SK-N-SH (cell line): Measurements from ENCODE around the gene LRRC15. TPM values are rescaled to one million over a fixed set of nuclear protein-coding genes. Genes with fewer than 3 reads are reported as not detected.

ENCODE experiments used
- CTCF ChIA-PET: fragments of 300-600, 350-600 bp; formaldehyde crosslinking; extraction: SDS; loops from one replicate; lab custom pipeline; 2021; lab: Yijun Ruan, JAX
- POLR2A ChIA-PET: fragments of 350-600 bp; sonication (Branson Sonifier 250); formaldehyde crosslinking; extraction: SDS; loops from one replicate; lab custom pipeline; 2020; ENCODE audit warnings: antibody characterized with exemption, inconsistent platforms; lab: Yijun Ruan, JAX
- DNase-seq: peaks from one replicate; pipeline ENCODE4 v3.0.0; 2012
- H2AFZ ChIP-seq: fragments of 200-600 bp; sonication (generic); 2 replicates; pipeline ENCODE4 v1.8.1; 2016; ENCODE audit warnings: antibody characterized with exemption, mild to moderate bottlenecking, low read depth
- H3F3A ChIP-seq: fragments of 200-600 bp; sonication (generic); replicated peaks from 2 replicates; pipeline ENCODE3; 2016; ENCODE audit warnings: antibody characterized with exemption, mild to moderate bottlenecking; ENCODE audit not compliant: insufficient read depth
- H3K27ac ChIP-seq, 2 experiments: fragments of 200-500 bp in 1 of 2; fragments of 200-600 bp in 1 of 2; sonication (Bioruptor generic) in 1 of 2; sonication (generic), shearing (Covaris generic) in 1 of 2; 2 replicates each; pipeline versions ENCODE4 v1.5.1 to v1.6.1; 2014 to 2016; ENCODE audit warnings: low read depth in 2 of 2, inconsistent platforms in 1 of 2, low read length in 1 of 2, mild to moderate bottlenecking in 1 of 2, mixed read lengths in 1 of 2
- H3K27me3 ChIP-seq: fragments of 200-600 bp; sonication (generic), shearing (Covaris generic); 2 replicates; pipeline ENCODE4 v1.6.1; 2016; ENCODE audit warnings: mixed run types; ENCODE audit not compliant: insufficient read depth
- H3K36me3 ChIP-seq, 2 experiments: fragments of 200-500 bp in 1 of 2; fragments of 200-600 bp in 1 of 2; sonication (Bioruptor generic) in 1 of 2; sonication (generic) in 1 of 2; replicated peaks in 1 of 2; 2 replicates each; pipeline versions ENCODE3 to v1.5.1; 2014 to 2016; ENCODE audit warnings: low read length in 1 of 2, mild to moderate bottlenecking in 1 of 2; ENCODE audit not compliant: insufficient read depth in 2 of 2, control insufficient read depth in 1 of 2
- H3K4me1 ChIP-seq, 2 experiments: fragments of 200-500 bp in 1 of 2; fragments of 200-600 bp in 1 of 2; sonication (Bioruptor generic) in 1 of 2; sonication (generic), shearing (Covaris generic) in 1 of 2; 2 replicates each; pipeline versions ENCODE4 v1.5.1 to v1.6.1; 2014 to 2016; ENCODE audit warnings: low read depth in 1 of 2, low read length in 1 of 2, mixed run types in 1 of 2; ENCODE audit not compliant: insufficient read depth in 2 of 2, control insufficient read depth in 1 of 2
- H3K4me2 ChIP-seq: fragments of 200-600 bp; sonication (generic), shearing (Covaris generic); 2 replicates; pipeline ENCODE4 v1.6.1; 2017; ENCODE audit warnings: mixed run types
- H3K4me3 ChIP-seq, 2 experiments: fragments of 200-500 bp in 1 of 2; fragments of 200-600 bp in 1 of 2; sonication (Bioruptor generic) in 1 of 2; sonication (generic), shearing (Covaris generic) in 1 of 2; 2 replicates each; pipeline versions ENCODE4 v1.5.1 to v1.8.1; 2014 to 2016; ENCODE audit warnings: low read depth in 2 of 2, inconsistent platforms in 1 of 2, low read length in 1 of 2, mild to moderate bottlenecking in 1 of 2, mixed read lengths in 1 of 2, moderate library complexity in 1 of 2
- H3K79me2 ChIP-seq: fragments of 200-600 bp; sonication (generic); 2 replicates; pipeline ENCODE4 v1.8.1; 2017; ENCODE audit warnings: mild to moderate bottlenecking; ENCODE audit not compliant: insufficient read depth
- H3K9ac ChIP-seq: fragments of 200-600 bp; sonication (generic); 2 replicates; pipeline ENCODE4 v1.6.1; 2017; ENCODE audit warnings: mixed run types
- H3K9me2 ChIP-seq: fragments of 200-600 bp; sonication (generic); 2 replicates; pipeline ENCODE4 v1.6.1; 2017; ENCODE audit warnings: mixed run types
- H3K9me3 ChIP-seq: fragments of 200-600 bp; sonication (generic); 2 replicates; pipeline ENCODE4 v1.6.1; 2017; ENCODE audit warnings: mixed run types, mild to moderate bottlenecking, moderate library complexity
- H4K20me1 ChIP-seq: fragments of 200-600 bp; sonication (generic); 2 replicates; pipeline ENCODE4 v1.6.1; 2017; ENCODE audit warnings: mild to moderate bottlenecking, mixed run types; ENCODE audit not compliant: insufficient read depth
- ELF1 ChIP-seq: IDR thresholded peaks from 2 replicates; pipeline ENCODE4 v1.4.0; 2012
- EP300 ChIP-seq, 2 experiments: IDR thresholded peaks; 2 replicates each; pipeline versions ENCODE4 v1.4.0 to v1.6.1; 2012; ENCODE audit warnings: borderline replicate concordance in 1 of 2, low read depth in 1 of 2, low read length in 1 of 2
- FOXJ3 ChIP-seq: sonication (generic); formaldehyde crosslinking; IDR thresholded peaks from 2 replicates; pipeline ENCODE4 v1.5.1; 2020; ENCODE audit warnings: mild to moderate bottlenecking, missing genetic modification reagents
- FOXM1 ChIP-seq: IDR thresholded peaks from 2 replicates; pipeline ENCODE4 v1.4.0; 2012; ENCODE audit warnings: low read depth, mild to moderate bottlenecking
- GABPA ChIP-seq: IDR thresholded peaks from 2 replicates; pipeline ENCODE4 v1.4.0; 2012; ENCODE audit warnings: low read depth, mild to moderate bottlenecking
- GATA2 ChIP-seq: sonication (generic); formaldehyde crosslinking; IDR thresholded peaks from 2 replicates; pipeline ENCODE4 v1.5.0; 2020; ENCODE audit warnings: mild to moderate bottlenecking, missing genetic modification reagents
- IRF3 ChIP-seq: fragments of 150-350 bp; IDR thresholded peaks from 2 replicates; pipeline ENCODE4 v1.6.1; 2016; ENCODE audit warnings: mild to moderate bottlenecking, low read depth, low read length
- JUND ChIP-seq: IDR thresholded peaks from 2 replicates; pipeline ENCODE4 v1.4.0; 2012
- MEF2A ChIP-seq: IDR thresholded peaks from 2 replicates; pipeline ENCODE4 v1.4.0; 2012; ENCODE audit warnings: low read depth, borderline replicate concordance
- MXI1 ChIP-seq: IDR thresholded peaks from 2 replicates; pipeline ENCODE4 v1.6.1; 2012; ENCODE audit warnings: mild to moderate bottlenecking, low read depth, low read length, improper control_type of control experiment
- NRF1 ChIP-seq: IDR thresholded peaks from 2 replicates; pipeline ENCODE4 v1.6.1; 2012; ENCODE audit warnings: low read depth, mild to moderate bottlenecking, low read length
- RCOR1 ChIP-seq: fragments of 150-350 bp; IDR thresholded peaks from 2 replicates; pipeline ENCODE4 v1.6.1; 2017; ENCODE audit warnings: antibody characterized with exemption, low read length
- SMC3 ChIP-seq: IDR thresholded peaks from 2 replicates; pipeline ENCODE4 v1.6.1; 2012; ENCODE audit warnings: low read depth, low read length, improper control_type of control experiment
- TAF1 ChIP-seq: IDR thresholded peaks from 2 replicates; pipeline ENCODE4 v1.6.1; 2012; ENCODE audit warnings: low read depth, mild to moderate bottlenecking, low read length, moderate library complexity, borderline replicate concordance
- USF2 ChIP-seq: fragments of 150-350 bp; IDR thresholded peaks from 2 replicates; pipeline ENCODE4 v1.6.1; 2017; ENCODE audit warnings: antibody characterized with exemption, low read length, low read depth, borderline replicate concordance
- YY1 ChIP-seq: IDR thresholded peaks from 2 replicates; pipeline ENCODE4 v1.4.0; 2012; ENCODE audit warnings: low read depth, mild to moderate bottlenecking
- WGBS: methylation state at CpG from one replicate; pipeline ENCODE4 v1.1.6; 2017; ENCODE audit warnings: low lambda C conversion rate; 5-methylcytosine and 5-hydroxymethylcytosine counted together
- polyA plus RNA-seq, 3 experiments: library from polyadenylated mRNA; depleted of rRNA; stranded (reverse); fragments of >200 nt; gene quantifications; 2 replicates each; pipeline ENCODE4 v1.2.3, GENCODE V29; 2012
- TF ChIP-seq, protein P1 (sequence below): fragments of 200-600 bp; sonication (generic); IDR thresholded peaks from 2 replicates; pipeline ENCODE4 v1.6.1; 2017; ENCODE audit warnings: antibody characterized with exemption, mild to moderate bottlenecking, moderate library complexity

LRRC15 gene
- polyA plus RNA-seq, 1 of the 3 experiments (the other 2 are of a cell fraction): 0.02 TPM

- Histone ChIP-seq H2AFZ (no peak overlapping the region), H3K9me2 (no peaks in the 10 kb centered on the region), H3F3A (peaks cover 3% of the 10 kb centered on the region), H3K36me3 (no peaks in the 10 kb centered on the region), H3K27ac (no peak overlapping the region), H3K4me2 (no peak overlapping the region), H3K9me3 (no peaks in the 10 kb centered on the region), H3K79me2 (no peaks in the 10 kb centered on the region), H3K27me3 (peaks cover 30% of the 10 kb centered on the region), H3K9ac (no peak overlapping the region), H4K20me1 (no peaks in the 10 kb centered on the region), H3K4me3 (no peak overlapping the region), H3K4me1 (peaks cover 8 to 22% of the 10 kb centered on the region in 2 experiments; a peak in 3 of 4 replicates)
- DNase-seq: no peak
- ChIA-PET POLR2A (interaction anchor here (0.8 kb wide), 1 partner anchor 9 kb away, joined by 3 read pairs; no protein-coding TSS in a partner anchor), CTCF (interaction anchor here (1.0 to 4.1 kb wide), 6 partner anchors 9 to 526 kb away, joined by 3 to 18 read pairs (median 4); no protein-coding TSS in a partner anchor)
- WGBS: 86% methylated on average over 13 of the region's 13 CpGs
- TF ChIP-seq SMC3: no peak
- TF ChIP-seq RCOR1: no peak
Observed at GRCh38 chr3:194306771-194307640, 62.5 kb downstream of the LRRC15 start.

GRCh38 chr3:194306109-194306686, 63.3 kb downstream of the LRRC15 start:
- Histone ChIP-seq H3K4me3 (no peak overlapping the region), H3K9ac (no peak overlapping the region), H3K27me3 (peaks cover 22% of the 10 kb centered on the region), H3K36me3 (no peaks in the 10 kb centered on the region), H3K4me2 (no peak overlapping the region), H3K27ac (no peak overlapping the region), H3K9me2 (no peaks in the 10 kb centered on the region), H3K79me2 (no peaks in the 10 kb centered on the region), H3K9me3 (no peaks in the 10 kb centered on the region), H2AFZ (no peak overlapping the region), H3K4me1 (peaks cover 8 to 25% of the 10 kb centered on the region in 2 experiments; a peak in 3 of 4 replicates), H4K20me1 (no peaks in the 10 kb centered on the region), H3F3A (peaks cover 3% of the 10 kb centered on the region)
- POLR2A ChIA-PET: no interaction called here
- TF ChIP-seq MEF2A (no peak), IRF3 (no peak), SMC3 (no peak), YY1 (no peak), ELF1 (no peak), FOXJ3 (no peak), MXI1 (no peak), FOXM1 (no peak), EP300 (IDR thresholded peaks at IDR 0.05; ENCODE audit: borderline replicate concordance in 1 of 2, low read depth in 1 of 2, low read length in 1 of 2) (no peak), TAF1 (no peak), GABPA (no peak), NRF1 (no peak), USF2 (no peak), GATA2 (CRISPR knock-in tag) (no peak), JUND (no peak)
- TF ChIP-seq, protein P1, sequence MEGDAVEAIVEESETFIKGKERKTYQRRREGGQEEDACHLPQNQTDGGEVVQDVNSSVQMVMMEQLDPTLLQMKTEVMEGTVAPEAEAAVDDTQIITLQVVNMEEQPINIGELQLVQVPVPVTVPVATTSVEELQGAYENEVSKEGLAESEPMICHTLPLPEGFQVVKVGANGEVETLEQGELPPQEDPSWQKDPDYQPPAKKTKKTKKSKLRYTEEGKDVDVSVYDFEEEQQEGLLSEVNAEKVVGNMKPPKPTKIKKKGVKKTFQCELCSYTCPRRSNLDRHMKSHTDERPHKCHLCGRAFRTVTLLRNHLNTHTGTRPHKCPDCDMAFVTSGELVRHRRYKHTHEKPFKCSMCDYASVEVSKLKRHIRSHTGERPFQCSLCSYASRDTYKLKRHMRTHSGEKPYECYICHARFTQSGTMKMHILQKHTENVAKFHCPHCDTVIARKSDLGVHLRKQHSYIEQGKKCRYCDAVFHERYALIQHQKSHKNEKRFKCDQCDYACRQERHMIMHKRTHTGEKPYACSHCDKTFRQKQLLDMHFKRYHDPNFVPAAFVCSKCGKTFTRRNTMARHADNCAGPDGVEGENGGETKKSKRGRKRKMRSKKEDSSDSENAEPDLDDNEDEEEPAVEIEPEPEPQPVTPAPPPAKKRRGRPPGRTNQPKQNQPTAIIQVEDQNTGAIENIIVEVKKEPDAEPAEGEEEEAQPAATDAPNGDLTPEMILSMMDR: no peak
- no peak for DNase-seq
- WGBS: 96% methylated on average over 3 of the region's 11 CpGs
- CTCF ChIA-PET: interaction anchor here (1.1 to 2.2 kb wide), 5 partner anchors 10 to 640 kb away, joined by 3 to 12 read pairs (median 4); no protein-coding TSS in a partner anchor
